Measurements from ENCODE around the gene ELAVL1.
"Not testable (repeated sequence)": the region's sequence is repeated elsewhere in the genome, so short reads cannot be mapped to it uniquely, and the experiment has no call there.

GRCh38 chr19:8033287-8034177, 28.1 kb upstream of the ELAVL1 start:
- TF ChIP-seq YY1 (IDR thresholded peaks at IDR 0.05; ENCODE audit: insufficient read depth, insufficient read length); ZNF274 (IDR thresholded peaks at IDR 0.05; ENCODE audit: low read depth, low read length); SUZ12 (IDR thresholded peaks at IDR 0.05; ENCODE audit: extremely low read depth, insufficient read depth, insufficient read length): not testable (repeated sequence)

Data from NT2/D1 (cell line).